ENCODE results near the gene HOXA1.

GRCh38 chr7:27145165-27145913 is 49.5 kb upstream of the HOXA1 start:
- no peak for TF ChIP-seq POLR2AphosphoS5 (IDR thresholded peaks at IDR 0.05; ENCODE audit: low read depth, low read length)
- no peak for TF ChIP-seq SIN3A (IDR thresholded peaks at IDR 0.05; ENCODE audit: borderline replicate concordance, insufficient read depth, low read length)
